DMS153 treated with DMSO at 0.1 percent for 48 hours (cell line): ENCODE measurements around the gene PAQR5.
"Not testable (repeated sequence)": the region's sequence is repeated elsewhere in the genome, so short reads cannot be mapped to it uniquely, and the experiment has no call there.

ENCODE experiments used
- DNase-seq: peaks from one replicate; lab custom pipeline; 2025; ENCODE audit not compliant: unreplicated experiment; lab: John Stamatoyannopoulos, UW

Gene PAQR5

DNA sequence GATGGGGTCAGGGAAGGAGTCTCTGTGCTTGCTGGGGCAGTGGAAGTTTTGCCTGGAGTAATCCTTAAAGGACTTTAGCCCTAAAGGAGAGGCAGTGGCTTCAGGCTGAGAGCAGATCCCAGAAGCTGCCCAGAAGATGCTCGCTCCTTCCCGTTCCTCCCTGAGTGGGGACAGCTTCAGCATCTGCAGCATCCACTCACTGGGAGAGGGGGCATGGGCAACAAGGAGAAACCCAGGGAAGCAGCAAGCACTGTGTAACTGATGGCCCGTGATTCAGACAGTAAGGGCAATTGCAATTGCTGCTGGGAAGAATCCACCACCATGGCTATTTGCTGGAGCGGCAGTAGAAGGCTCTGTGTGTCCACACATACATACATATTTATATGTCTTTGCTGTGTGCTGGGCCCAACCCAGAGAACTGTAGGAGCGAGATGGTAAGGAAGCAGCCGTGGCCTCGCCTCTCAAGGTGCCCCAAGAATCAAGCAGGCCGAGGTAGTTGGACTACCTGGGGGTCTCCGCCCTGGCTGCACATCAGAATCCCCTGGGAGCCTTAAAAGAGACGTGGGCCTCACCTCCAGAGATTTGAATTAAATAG lies 5.8 kb upstream of the PAQR5 start:
- no peak for DNase-seq

DNA sequence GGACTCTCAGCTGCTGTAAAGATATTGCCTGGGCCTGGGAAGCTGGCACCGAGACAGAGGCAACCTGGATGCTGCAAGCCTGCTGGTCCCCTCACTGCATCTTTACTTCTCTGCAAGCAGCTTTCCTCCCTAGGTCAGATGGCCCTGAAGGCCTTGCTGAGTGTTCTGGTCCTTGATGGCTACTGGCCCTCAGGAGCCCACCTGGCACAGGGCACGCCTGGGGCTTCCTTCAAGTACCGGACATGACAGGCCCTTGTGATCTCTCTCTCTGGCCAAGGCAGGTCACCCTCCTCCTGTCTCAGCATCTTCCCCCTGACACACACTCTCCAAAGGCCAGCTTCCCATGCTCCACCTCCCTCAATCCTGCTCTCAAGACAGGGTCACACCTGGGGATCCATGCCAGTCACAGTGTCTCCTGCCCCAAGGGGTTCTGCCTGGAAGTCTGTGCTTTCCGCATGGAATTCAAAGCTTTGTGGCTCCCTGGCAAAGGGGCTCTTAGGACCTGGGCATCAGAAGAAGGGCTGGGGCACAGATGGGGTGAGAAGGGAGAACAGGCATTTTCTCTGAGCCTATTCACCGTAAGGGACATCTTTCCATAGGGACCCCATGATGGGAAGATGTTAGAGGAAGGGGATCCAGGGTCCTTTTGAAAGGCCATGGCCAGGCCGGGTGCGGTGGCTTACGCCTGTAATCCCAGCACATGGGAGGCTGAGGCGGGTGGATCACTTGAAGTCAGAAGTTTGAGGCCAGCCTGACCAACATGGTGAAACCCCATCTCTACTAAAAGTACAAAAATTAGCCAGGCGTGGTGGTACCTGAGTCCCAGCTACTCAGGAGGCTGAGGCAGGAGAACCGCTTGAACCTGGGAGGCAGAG lies 4.7 kb upstream of the PAQR5 start:
- DNase-seq, result no peak

DNA sequence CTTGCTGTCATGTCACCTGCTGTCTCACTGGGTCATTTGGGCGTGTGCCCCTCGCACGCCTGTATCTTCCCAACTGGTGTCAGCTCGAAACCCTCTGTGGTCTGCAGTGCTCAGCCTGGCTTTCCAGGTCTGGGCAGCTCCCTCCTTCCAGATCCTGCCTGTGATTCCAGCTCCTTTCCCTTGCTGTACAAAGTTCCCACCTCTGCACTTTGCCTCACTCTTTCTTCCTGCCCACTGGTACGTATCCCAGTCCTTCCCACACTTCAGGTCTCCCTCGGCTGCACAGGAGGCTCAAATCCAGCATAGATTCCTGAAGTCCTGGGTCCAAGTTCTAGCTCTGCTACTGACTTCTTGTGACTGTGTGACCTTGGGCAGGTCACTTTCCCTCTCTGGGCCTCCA lies 2.1 kb upstream of the PAQR5 start:
- no peak for DNase-seq

DNA sequence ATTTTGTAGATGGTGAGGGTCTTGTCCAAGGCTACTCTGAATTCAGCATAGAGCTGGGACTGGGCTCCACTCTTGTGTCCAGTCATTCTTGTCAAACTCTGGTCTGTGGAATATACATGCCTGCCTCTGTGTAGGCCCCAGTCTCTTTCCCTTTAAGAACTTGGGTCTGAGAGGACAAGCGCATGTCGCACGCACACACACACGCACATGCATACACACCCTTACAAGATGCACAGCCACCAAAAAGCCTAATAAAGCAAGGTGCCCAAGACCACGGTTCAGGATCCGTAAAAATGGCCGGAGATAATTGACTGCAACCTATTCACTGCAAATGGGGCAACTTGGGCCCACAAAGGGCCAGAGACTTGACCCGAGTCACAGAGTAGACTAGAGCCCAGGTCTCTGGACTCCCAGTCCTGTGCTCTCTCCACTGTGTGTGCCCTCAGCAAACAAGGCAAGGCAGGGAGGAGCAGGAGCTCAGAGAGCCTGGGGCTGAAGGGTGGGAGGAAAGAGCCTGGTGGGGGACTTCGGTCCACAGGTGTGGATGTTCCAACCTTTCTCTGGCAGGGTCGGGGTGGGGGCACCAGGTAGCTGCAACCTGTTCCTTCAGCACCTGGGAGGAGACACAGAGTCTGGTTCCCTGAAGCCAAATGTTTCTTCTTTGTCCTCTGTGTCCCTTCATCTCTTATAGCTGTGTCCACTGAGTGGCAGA lies 914 bp upstream of the PAQR5 start:
- DNase-seq, result no peak

DNA sequence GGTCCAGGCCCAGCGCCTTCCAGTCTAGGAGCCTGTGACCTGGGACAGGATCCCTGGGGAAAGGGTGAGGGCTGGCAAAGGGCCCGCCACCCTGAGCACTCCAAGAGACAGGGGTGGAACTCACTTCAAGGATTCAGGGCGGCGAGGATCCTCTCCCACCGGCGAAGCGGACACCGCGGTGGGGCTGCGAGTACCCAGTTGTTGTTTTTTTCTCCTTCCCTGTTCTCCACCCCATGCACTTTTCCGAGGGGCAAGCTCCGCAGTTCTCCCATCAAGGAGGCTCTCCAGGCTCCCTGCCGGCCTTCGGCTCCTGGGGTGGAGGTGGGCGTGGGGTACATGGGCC lies 387 bp upstream of the PAQR5 start:
- no peak for DNase-seq

DNA sequence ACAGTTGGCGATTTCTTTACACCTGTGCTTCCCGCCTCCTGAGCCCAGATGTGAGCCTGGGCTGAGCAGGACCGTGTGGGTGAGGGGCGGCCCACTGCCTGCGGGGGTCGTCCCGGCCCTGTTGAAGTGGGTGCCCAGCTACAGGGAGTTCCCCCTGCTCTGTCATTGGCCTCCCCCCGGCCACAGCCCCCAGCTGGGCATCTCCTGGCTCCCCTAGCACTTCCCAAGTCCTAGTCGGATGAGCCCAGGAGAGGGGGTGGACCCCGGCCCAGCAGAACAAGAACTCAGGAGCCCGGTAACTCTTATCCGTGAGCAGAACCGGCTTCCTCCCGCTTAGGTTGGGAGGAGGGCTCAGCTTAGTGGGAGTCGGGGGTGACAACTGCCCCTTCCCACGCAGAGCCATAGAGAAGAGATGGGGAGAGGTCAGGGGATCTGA lies 757 bp downstream of the PAQR5 start:
- no peak for DNase-seq

DNA sequence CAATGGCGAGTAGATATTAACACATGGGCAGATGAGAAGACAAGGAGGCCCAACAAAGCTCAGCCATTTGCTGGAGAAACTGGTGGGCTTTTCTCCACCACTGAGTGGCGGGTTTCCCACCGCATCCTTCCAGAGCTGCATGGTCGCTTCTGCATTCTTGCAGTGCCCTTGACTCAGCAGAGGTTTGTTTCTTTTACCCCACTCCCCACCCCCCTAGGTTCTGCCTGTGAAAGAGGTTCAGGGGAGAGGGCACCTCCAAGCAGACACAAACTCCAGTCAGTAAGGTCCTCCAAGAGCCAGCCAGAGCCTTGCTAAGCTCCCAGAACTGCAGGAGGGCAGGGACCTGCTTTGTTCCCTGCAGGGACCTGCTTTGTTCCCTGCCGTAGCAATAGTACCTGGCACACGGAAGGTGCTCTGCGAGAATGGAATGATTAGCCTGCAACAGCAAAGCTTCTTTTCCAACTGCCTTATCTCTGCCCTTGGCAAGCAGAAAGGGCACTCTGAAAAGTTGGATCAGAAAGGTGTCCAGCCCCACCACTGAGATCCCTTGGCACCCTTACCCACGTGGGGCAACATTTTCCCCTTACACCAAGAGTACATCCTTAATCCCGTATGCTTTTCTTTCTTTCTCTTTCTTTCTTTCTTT lies 1.4 kb downstream of the PAQR5 start:
- no peak for DNase-seq

DNA sequence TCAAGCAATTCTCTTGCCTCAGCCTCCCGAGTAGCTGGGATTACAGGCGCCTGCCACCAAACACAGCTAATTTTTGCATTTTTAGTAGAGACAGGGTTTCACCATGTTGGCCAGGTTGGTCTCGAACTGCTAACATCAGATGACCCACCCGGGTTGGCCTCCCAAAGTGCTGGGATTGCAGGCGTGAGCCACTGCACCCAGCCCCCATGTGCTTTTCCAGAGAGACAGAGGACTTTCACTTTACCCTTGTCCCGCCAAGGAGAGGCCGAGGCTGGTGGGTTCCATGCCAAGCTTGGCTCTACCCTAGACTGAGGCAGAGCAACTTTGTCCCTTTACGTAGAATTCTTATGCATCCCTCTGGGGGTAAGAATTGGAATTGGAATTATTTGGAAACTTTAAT lies 2.4 kb downstream of the PAQR5 start:
- not testable (repeated sequence) for DNase-seq

DNA sequence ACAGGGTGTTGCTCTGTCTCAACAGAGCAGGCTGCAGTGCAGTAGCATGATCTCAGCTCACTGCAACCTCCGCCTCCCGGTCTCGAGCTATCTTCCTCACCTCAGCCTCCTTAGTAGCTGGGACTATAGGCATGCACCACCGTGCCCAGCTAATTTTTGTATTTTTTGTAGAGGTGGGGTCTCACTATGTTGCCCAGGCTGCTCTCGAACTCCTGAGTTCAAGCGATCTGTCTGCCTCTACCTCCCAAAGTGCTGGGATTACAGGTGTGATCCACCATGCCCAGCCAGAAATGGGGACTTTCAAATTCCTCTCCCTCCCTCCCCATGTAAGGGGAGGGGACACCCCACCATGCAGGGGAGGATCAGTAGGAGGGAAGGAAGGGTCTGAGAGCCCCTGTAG lies 3.4 kb downstream of the PAQR5 start:
- not testable (repeated sequence) for DNase-seq

DNA sequence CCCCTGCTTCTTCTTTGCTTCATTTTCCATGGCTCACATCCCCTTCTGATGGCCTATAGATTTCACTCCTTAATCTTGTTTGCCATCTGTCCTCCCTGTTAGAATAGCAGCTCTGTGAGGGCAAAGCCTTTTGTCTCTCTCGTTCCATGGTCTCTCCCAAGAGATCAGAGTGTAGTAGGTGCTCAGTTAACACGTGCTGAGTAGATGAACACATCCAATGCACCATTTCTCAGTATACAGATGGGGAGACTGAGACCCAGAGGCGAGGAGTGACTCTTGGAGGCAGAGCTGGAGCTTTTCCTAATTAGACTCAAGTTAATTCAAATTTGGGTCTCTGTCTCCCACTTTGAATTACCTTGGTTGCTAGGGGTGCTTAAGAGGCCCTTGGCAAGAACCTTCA lies 4.2 kb downstream of the PAQR5 start:
- no peak for DNase-seq

DNA sequence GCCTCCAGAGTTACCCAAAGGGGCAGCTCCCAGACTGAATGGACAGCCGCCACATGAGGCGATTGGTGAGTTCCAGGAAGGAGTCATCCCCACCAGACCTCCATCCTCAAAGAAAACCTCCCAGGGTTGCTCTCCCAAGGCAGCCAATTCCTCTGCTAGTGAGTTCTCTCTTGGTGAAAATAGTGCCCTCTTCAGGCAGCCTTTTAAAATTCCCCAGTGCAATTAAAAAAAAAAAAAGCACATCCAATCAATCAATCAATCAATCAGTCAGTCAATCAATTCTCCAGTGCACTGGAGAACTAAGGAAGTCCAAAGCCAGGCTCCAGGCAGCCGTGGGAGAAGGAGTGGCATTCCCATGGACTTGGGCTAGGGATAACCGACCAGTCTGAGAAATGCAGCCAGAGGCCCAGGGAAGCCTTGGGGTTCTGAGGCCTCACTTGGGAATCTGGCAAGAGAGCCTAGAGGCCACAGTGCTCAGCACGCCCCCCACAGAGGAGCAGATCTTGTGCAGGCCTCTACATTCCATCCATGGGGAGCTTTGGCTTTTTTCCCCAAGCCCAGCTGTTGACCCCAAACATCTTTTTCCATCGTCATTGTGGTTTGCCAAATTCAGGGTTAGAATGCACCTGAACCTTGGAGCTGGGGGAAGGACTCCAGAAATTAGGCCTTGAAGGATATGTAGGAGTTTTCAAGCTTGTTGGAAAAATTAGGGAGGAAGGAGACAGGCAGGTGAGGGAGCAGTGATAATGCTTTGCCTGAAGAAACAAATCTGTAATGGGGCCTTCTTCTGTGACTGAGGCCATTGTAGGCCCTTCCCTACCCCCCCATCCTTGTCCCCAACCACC lies 4.8 kb downstream of the PAQR5 start:
- DNase-seq, result no peak

DNA sequence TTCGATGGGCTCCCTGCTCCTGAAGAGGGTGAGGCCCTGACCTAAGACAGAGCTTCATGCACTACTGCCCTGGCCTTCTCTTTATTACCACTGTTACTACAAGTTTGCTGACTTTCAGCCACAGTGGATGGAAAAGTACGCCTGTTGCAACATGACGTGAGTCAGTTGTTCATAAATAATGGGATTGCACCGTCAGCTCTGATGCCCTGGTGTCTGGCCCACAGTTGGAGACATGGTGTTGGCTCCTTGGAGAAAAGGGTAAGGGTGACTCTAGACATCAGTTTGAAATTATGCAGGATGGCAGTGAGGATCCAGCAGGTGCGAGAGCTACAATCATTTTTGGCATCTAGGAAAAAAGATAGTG lies 5.5 kb downstream of the PAQR5 start:
- DNase-seq, result no peak

DNA sequence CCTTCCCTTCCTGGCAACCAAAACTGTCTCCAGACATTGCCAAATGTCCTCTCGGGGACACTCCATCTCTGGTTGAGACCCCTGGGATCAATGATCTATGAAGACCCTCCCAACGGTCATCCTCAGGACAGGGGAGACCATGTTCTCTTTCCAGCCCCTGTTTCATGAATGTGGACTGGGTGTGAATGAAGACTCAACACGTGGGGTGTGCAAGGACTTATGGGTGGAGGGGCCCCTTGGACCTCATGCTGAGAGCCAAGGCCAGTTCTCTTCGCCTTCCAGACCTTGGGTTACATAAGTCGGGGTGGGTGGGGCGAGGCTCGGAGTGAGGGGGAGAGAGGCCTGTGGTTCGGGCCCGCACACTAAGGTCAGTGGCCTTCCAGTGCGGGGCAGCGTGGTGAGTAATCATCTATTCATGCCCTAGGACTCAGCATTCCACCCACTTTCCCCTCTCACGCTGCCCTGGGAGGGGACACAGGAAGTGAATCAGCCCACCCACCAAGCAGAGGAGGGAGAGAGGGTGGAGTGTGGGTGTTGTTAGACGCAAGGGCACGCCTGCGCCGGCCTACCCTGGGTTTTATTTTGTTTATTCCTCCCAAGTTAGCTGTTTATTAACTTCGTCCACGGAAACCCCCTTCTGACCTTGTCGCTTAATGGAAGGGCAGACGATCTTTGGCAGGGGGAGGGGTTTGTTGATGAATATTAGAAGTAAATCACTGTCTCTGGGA lies 6.7 kb downstream of the PAQR5 start:
- no peak for DNase-seq

DNA sequence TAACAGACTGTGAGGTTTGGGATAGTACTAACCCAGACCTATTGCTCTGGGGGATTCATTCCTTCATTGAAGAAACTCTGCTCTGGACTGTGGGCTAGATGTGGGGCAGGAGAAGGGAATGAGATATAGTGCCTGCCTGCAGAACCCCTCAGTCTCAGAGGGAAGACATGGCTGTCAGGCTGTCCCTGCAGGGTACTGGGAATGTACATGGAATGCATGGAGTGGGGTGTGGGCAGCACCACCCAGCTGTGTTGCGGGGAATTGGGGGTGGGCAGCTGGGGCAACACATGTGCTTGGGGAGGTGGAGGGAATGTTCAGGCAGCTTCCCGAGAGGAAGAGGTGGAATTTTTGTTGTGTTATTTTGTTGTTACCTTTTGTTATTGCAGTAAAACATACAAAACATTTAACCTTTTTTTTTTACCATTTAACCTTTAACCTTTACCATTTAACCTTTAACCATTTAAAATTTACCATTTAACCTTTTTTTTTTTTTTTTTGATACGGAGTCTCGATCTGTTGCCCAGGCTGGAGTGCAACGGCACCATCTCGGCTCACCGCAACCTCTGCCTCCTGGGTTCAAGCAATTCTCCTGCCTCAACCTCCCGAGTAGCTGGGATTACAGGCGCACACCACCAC lies 7.3 kb downstream of the PAQR5 start:
- no peak for DNase-seq

DNA sequence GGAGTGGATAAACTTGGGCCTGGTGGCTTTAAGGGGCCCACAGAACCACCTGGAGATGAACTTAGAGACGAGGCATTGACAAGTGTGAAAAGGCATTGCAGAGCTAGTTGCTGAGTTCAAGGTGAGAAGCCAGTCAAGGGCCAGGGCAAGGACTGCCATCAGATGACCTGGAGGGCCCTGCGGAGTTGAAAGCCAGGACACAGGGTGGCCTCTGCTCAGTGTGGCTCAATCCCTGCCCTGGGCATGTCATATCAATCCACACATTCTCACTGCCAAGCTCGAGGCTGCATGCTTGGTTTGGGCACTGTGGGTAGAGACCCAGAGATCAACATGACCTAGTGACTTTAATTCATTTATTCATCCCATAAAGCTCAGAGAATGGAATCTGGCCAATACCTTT lies 9.2 kb downstream of the PAQR5 start:
- no peak for DNase-seq

DNA sequence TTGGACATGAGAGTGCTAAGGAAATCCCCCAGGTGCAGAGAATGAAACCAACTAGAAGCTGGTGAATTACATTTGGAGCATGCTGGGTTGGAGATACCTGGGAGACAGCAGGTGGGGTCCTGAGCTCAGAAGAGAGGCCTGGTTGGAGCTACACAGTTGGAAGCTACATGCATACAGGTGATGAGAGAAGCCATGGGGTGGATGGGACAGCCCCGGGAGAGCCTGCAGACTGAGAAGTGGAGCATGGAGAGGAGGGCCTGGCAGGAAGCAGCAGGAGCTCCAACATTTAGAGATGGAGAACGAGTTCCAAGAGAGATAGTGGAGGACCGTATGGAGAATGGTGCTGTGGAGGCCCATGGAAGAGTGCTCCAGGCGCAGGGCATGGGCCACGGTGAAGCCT lies 10.2 kb downstream of the PAQR5 start:
- no peak for DNase-seq

DNA sequence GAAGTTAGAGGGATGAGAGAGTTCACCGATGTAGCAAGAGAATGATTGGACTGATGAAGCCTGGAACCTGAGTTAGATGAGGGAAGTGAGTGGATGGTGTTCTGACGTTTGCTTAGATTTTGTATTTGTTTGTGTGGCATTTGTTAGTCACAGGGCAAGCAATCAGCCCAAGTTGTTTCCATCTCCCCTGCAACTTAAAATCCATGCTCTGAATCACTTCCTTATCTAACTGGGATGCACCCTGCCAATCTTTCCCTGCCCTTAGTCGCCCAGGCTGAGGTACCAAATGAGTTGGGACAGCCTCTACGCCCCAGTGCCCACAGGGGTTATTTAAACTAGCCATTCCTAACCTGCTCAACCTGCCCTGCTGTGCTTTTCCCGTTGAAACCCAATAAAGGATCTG lies 12.6 kb downstream of the PAQR5 start:
- no peak for DNase-seq

DNA sequence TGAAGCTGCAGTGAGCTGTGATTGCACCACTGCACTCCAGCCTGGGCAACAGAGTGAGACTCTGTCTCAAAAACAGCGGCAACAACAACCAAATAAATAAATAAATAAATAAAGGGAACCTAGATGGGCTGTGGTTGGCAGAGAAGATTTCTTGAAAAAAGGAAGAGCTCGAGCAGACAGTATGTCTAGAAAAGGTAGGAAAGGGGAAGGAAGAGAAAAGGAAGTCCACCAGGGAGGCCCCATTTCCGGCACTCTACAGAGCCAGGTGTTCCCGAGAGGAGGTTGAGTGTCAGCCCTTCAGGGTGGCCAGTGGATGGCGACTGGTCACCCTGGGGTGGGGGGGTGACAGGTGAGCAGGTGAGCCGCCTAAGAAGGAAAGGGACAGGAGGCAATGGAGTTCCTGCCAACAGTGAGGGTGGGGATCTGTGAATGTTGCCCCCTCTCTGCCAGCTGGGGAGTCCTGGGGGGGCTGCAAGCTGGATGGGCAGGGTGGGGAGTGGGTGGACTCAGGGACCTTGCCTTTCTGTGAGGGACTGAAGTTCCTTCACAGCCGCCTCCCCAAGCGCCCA lies 14.8 kb downstream of the PAQR5 start:
- no peak for DNase-seq

DNA sequence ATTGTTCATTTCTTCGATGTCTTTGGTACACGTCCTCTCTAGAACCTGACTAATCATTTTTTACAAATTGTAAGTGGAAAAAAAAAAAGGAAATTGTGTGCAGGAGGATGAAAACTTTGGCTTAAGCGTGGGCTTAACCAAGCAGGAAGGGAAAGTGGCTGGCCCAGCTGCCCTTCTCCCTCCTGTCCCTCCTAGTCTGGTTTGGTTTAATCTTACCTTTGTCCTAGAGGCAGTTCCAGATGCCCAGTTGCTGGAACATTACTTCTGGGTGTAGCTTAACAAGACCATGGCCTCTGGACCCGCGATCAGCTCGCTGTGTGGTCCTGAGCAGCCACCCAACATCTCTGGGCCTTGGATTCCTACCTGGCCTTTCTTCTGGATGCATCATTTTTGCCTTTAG lies 15.4 kb downstream of the PAQR5 start:
- no peak for DNase-seq
